Activated CD4-positive, CD25-positive, alpha-beta regulatory T cell treated with anti-CD3 and anti-CD28 coated beads, Interleukin-2, amount 50 U/mL, for 72 hours (primary cell): ENCODE results near the gene TMEM45B.
"Not testable (repeated sequence)": the region's sequence is repeated elsewhere in the genome, so short reads cannot be mapped to it uniquely, and the experiment has no call there.

ENCODE experiments used
- DNase-seq: peaks from one replicate; pipeline ENCODE4 v3.0.0; 2021

The TMEM45B gene

DNA sequence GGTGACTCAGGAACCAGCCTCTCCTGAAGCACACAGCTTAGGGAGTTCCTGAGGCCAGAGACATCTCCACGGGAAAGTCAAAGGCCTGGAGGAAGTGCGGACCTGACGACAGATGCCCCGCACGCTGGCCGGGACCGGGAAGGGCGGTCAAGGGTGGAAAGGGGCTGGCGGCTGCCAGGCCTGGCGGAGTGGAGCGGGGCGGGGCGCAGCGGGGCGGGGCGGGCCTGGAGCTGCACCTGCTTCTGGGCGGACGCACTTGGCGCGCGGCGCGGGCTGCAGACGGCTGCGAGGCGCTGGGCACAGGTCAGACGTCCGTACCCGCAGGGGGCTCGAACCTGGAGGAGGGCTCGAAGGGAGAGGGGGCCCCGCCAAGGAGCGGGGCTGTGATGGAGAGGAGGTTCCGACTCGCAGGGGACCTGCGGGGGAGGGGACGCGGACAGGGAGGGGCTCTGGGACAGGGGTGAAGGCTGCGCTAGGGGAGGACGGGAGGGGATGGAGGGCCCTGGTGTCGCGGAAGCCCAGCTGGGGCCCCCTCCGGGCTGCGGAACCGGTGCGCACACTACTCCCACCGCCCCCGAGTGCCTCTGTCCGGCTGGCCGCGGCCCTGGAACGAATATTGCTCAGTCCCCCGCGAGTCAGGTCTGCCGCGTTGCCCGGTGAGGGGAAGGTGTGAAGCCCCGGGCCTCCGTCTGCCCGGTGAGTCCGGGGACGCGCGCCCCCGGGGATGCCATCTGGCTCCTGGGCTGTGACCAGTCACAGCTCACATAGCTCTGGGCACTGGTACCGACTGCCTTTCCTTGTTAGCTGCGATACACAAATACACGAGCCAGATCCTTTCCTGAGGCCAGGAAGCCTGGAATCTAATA is at the start of gene TMEM45B:
Gene TMEM45B, plus strand, starts transcription at position 253 of the 866 bp plus-strand sequence. CDS start 36,635 bp downstream, outside the sequence.
- no peak for DNase-seq

DNA sequence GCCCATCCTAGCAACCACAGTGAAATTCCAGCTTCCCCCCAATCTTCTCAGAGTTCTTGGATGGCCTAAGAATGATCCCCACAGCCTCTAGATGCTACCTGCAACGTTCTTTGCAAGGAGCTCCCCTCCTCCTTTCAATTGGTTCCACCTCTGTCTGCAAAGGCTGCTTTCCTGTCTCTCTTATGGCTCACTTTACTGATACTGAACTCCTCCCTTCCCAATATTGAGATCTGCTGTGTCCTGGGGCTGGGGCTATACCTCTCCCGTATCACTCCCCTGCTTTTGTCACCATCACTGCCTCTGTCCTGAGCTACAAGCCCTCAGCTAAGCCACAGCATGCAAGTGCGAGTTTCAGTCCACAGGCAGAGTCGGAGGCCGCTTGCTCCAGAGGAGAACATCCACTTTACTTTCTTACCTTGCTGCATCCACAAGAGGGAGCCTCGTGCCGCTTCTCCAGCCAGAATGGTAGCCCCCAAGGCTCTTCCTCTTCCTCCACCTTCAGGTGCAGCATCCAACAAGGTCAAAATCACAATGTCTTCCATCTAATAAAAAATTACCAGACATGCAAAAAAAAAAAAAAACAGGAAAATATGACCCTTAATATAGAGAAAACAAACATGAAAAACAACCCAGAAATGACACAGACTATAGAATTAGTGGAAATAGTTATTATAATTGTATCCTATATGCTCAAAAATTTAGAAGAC is 48.6 kb upstream of the TMEM45B start:
- DNase-seq: no peak

DNA sequence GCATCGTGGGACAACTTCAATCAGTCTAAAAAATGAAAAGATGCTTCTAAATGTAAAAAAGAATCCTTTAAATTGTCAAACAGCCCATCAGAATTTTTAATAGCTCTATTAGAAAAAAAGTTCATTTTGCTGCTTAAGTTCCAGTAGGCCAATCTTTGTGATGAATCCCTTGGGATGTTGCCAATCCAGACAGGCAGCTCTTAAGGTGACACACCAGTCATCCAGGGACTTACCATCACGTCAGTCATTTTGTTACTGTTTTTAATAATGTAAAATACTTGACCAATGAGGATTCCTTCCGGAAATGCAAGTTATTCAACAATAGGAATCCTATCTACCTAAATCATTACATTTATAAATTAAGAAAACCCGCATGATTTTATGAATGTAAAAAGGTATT is 47.8 kb upstream of the TMEM45B start:
- no peak for DNase-seq

DNA sequence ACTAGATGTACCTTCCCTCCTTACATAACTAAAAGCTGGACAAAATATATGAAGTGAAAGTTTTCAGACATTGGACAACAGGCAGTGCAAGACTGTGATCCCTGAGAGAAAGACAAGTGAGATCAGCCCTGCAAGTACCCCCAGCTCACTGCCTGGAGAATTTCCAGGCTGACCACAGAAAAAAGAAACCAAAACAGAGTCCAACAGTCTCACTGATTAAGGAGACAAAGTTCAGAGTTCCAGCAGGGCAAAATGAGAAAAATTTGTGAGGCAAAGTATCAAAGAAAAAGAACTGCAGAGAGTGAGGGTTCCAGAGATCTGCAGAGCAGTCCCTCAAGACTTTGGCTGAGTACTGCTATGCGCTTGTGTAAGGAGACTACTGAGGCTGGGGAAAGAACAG is 47.3 kb upstream of the TMEM45B start:
- no peak for DNase-seq

DNA sequence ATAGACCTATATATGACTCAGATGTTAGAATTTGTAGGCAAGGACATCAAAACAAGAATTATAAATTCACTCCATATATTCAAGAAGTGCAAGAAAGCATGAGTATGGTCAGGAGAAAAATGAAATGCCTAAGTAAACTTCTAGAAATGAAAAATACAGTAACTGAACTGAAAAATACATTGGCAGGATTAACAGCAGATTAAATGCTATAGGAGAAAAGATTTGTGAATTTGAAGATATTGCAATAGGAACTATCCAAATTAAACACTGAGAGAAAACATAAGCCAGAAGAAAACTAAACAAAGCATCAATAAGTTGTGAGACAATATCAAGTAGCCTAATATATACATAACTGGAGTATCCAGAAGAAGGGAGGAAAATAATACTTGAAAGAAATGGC is 46.6 kb upstream of the TMEM45B start:
- no peak for DNase-seq

DNA sequence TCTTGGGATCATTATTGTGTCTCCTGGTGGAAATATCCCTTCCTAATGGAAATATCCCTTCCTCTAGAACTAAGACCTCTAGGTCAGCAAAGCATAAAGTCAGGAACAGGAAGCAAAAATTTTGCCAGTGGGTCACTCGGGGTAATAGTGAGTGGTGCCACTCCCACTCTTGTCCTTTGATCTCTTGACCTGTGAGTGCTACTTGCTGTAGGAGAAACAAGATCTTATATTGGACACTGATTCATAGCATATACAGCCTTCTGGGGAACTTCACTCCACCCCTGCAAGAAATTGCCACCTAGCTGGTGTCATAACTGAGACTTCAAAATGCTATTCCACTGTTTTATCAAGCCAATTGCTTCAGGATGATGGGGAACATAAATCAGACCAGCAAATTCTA is 44.7 kb upstream of the TMEM45B start:
- DNase-seq: no peak

DNA sequence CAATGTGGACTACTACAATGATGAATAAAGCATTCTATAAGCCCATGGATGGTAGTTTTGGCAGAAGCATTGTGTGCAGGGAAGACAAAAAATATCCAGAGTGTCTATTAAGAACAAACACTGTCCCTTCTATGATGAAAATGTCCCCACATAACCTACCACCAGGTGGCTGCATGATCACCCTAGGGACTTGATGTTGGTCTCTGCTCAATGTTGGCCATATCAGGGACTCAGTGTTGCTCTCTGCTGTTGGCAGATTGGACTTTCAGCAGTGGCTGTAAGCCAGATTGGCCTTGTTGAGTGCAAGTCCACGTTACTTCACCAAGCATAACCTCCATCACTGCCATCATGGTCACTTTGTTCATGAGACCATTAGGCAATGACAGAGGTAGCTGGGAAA is 44.2 kb upstream of the TMEM45B start:
- DNase-seq: not testable (repeated sequence)

DNA sequence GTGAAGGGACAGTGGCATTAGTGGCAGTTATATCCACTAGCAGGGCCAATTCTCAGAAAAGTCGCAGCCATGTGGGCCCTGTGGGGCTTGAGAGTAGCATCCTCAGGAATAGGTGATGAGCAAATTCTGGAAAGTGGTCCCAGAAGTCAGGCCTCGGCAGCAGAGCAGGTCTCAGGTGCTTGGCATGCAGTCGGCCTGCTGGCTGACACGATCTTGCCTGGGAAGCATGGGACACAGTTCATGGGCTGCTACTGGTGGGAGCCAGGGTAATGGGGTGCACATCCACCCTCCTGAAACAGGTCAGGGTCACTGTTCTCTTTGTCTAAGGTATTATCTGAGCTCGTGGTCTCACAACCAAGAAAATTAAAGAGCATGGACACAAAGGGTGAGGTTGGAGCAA is 36.8 kb upstream of the TMEM45B start:
- DNase-seq: no peak

DNA sequence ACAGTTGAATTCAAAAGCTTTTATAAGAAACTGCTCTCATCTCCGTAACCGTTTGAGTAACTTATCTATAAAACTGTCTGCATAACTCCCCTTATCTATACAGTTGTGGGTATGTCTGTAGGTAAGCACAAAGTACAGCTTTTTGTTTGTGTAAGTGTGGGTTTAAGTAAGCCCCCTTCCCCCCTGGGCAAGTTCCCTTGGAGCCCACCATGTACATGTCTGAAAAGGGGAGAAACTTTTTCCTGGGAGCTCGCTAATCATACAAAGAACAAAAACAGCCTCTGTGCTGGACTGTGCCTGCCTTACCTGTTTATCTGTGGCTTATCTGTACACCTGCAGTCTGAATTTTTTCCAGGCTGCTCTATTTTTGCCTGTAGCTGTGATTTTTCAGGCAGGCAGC is 36.3 kb upstream of the TMEM45B start:
- DNase-seq: no peak

DNA sequence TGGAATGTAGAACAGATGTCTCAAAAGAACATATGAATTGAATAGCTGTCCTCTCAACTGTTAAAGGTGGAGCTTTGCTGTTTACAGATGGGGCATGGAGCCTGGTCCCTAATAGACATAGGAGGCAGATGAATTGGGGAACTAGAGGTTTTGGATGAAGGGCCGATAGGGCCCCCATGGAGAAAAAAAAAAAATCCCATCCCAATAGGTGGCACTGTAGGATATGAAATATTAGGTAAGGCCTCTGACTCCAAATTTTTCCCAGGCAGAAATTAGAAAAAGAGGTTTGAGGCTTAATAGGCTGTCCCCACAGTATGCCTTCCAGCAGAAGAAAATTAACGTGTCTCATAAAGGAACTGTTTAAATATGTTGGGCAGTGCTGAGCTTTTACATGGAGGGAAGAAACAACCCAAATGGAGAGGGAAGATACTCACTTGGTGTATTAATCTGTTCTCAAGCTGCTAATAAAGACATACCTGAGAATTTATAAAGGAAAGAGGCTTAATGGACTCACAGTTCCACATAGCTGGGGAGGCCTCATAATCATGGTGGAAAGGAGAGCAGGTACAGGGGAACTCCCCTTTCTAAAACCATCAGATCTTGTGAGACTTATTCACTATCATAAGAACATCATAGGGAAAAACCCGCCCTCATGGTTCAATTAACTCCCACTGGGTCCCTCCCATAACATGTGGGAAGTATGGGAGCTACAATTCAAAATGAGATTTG is 30.1 kb upstream of the TMEM45B start:
- DNase-seq: no peak

DNA sequence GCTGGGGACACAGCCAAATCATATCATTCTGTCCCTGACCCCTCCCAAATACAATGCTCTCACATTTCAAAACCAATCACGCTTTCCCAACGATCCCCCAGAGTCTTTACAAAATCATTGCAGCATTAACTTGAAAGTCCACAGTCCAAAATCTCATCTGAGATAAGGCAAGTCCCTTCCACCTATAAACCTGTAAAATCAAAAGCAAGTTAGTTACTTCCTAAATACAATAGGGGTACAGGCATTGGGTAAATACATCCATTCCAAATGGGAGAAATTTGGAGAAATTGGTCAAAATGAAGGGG is 29.6 kb upstream of the TMEM45B start:
- DNase-seq: not testable (repeated sequence)

DNA sequence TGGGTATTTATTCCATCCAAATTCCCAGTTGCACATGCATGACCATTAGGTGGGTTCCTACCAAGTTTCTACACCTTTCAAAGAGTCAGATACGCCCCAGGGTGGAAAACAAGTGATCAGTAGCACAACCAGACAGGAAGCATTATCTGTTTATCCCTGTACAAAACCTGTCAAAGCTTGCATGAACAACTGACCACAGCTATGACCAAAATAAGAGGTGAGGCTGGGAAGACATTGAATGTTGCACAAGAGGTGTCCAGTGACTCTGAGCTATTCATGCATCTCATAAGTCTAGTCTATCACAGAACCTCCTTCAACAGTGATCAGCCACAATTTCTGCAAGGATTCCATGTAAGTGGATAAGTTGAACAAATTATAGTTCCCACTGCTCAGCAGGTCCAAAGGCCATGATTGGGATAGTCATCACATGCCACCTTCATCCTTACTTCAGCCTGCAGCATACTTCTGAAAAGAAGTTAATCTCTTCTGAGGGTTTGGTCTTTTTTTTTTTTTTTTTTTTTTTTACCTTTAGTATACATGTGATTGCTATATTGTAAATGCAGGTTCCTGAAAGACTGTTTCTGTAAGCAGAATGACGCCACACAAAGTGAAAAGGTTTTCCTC is 28.0 kb upstream of the TMEM45B start:
- DNase-seq: no peak

DNA sequence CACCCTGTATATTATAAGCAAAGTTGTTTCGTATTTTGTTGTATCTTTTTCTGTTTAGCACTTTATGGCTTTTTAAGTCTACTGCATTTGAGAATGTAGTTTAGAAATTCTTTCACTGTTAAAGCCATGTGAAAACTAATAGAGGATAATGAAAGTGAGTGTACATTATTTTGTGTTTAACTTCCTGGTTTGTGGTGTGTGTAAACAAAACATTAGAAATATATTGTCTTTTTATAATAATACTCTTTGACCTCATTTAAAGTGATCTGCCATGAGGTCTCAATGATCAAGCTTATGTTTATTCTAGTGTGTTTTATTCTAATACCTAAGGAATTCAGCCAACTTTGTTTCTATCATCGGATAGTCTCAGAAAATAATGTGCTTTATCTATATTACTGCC is 27.4 kb upstream of the TMEM45B start:
- DNase-seq: no peak

DNA sequence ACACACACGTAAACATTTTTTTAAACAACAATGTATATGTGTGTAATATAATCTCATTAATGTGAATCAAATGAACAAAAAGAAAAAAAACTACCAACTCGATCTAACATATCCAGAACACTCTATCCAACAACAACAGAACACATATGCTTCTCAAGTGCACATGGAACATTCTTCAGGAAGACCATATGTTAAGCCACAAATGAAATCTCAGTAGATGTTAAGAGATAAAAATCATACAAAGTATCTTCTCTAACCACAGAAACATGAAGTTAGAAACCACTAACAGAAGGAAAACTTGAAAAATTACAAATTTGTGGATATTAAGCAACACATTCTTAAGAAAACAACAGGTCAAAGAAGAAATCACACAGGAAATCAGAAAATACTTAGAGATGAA is 25.5 kb upstream of the TMEM45B start:
- DNase-seq: no peak

DNA sequence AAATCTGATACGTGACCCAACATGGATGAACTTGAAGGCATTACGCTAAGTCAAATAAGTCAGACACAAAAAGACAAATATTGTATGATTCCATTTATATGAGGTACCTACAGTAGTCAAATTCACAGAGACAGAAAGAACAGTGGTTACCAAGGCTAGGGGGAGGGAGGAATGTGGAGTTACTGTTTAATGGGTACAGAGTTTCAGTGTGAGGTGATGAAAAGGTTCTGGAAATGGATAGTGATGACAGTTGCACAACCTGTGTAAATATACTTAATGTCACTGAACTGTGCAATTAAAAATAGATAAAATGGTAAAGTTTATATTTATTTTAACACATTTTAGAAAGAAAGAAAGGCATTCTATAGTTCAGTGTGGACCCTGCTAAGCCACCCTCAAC is 24.1 kb upstream of the TMEM45B start:
- no peak for DNase-seq

DNA sequence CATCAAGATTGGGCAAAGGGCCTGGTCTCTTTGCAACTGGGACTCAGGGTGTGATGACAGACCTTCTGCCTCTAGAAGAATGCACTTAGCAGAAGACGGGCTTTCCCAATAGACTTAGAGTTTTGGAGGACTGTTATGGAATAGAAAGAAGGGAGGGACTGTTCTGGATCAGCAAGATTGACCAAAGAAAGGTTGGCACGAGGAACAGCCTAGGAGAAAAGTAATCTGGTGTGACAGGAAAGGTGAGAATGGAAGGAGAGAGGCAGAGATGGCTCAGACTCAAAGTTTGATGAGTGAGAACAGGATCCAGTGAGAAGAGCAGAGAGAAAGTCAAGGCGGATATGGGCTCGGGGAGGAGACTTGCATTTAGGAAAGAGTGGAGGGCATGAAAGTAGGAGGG is 23.0 kb upstream of the TMEM45B start:
- DNase-seq: no peak

DNA sequence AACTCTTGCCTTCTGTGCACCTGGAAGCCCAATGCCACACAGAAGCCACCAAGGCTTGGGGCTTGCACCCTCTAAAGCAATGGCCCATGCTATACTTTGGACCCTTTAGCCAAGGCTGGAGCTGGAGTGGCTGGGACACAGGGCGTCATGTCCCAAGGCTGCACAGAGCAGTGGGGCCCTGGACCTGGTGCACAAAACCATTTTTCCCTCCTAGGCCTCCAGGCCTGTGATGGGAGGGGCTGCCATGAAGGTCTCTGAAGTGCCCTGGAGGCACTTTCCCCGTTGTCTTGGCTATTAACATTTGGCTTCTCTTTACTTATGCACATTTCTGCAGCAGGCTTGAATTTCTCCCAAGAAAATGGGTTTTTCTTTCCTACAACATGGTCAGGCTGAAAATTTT is 20.6 kb upstream of the TMEM45B start:
- no peak for DNase-seq

DNA sequence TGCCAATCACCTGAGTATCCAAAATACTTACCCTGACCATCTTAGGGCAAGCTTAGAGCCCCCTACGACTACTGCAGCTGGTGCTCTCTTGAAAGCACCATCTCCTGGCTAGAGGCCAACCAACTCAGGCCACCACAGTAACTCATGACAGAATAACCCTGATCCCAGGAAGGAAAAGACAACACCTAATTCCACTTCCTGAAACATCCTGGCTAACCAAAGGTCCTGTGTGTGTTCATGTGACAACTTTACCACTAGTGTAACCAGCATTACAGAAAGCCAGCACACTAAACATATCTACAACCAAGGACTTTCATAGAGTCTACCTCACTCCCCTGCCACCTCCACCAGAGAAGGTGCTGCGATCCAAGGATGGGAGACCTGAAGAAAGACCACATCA is 17.4 kb upstream of the TMEM45B start:
- DNase-seq: no peak

DNA sequence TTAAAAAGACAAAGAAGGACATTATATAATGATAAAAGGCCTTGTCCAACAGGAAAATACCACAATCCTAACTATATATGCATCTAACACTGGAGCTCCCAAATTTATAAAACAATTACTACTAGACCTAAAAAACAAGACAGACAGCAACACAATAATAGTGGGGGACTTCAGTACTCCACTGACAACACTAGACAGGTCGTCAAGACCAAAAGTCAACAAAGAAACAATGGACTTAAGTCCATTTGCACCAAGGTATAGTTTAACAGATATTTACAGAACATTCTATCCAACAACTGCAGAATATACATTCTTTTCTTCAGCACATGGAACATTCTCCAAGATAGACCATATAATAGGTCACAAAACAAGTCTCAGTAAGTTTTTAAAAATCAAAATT is 15.5 kb upstream of the TMEM45B start:
- DNase-seq: not testable (repeated sequence)

DNA sequence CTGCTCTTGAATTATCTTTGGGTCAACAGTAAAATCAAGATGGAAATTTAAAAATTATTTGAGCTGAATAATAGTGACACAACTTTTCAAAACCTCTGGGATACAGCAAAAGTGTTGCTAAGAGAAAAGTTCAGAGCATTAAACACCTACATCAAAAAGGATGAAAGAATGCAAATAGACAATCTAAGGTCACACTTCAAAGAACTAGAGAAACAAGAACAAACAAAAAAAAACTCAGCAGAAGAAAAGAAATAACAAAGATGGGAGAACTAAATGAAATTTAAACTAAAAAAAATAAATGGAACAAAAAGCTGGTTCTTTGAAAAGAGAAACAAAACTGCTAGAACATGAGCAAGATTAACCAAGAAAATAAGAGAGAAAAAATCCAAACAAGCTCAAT is 15.0 kb upstream of the TMEM45B start:
- no peak for DNase-seq

DNA sequence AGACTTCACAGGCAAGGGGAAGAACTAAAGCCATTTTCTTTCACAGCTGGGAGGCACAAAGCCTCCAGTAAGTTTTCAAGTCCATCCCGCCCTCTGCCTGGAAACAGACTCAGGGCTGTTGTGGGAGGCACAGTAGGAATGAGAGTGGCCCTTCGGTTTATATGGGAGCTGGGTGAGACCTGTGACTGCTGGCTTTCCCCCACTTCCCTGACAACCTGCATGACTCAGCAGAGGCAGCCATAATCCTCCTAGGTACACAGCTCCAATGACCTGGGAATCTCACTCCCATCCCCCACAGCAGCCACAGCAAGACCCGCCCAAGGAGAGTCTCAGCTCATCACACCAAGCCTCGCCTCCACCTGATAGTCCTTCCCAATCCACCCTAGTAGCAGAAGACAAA is 12.1 kb upstream of the TMEM45B start:
- DNase-seq: no peak

DNA sequence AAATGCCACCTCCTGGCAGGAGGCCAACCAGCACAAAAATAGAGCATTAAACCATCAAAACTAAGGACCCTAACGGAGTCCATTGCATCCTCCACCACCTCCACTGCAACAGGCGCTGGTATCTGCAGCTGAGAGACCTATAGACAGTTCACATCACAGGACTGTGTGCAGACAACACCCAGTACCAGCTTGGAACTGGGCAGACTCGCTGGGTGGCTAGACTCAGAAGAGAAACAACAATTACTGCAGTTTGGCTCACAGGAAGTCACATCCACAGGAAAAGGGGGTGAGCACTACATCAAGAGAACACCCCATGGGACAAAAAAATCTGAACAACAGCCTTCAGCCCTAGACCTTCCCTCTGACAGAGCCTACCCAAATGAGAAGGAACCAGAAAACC is 11.6 kb upstream of the TMEM45B start:
- no peak for DNase-seq

DNA sequence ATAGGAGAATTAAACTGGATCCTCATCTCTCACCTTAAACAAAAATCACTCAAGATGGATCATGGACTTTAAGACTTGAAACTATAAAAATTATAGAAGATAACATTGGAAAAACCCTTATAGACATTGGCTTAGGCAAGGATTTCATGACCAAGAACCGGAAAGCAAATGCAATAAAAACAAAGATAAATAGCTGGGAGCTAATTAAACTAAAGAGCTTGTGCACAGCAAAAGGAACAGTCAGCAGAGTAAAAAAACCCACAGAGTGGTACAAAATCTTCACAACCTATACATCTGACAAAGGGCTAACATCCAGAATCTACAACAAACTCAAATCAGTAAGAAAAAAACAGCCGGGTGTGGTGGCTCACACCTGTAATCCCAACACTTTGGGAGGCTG is 7.4 kb upstream of the TMEM45B start:
- not testable (repeated sequence) for DNase-seq
